AG09319 (cell line): ENCODE results near the gene SPATA12.

Experiments
- DNase-seq: peaks from one replicate; pipeline ENCODE4 v3.0.0-alpha.2; 2010; ENCODE audit warnings: low read depth; ENCODE audit errors: extremely low read depth
- CTCF ChIP-seq: IDR thresholded peaks from 2 replicates; pipeline ENCODE4 v1.5.1; 2011; ENCODE audit warnings: low read depth, mild to moderate bottlenecking, inconsistent platforms, low read length, moderate library complexity

Gene SPATA12

GRCh38 chr3:57052662-57053061 is 7.8 kb upstream of the SPATA12 start:
- DNase-seq: no peak
- no peak for TF ChIP-seq CTCF

- no peak for TF ChIP-seq CTCF
Observed at GRCh38 chr3:57053122-57053521, 7.3 kb upstream of the SPATA12 start.

GRCh38 chr3:57057351-57057750 is 3.1 kb upstream of the SPATA12 start:
- no peak for DNase-seq
- no peak for TF ChIP-seq CTCF

More at GRCh38 chr3:57053122-57053521, 7.3 kb upstream of the SPATA12 start:
- DNase-seq: no peak

GRCh38 chr3:57059411-57059810 is 1.1 kb upstream of the SPATA12 start:
- TF ChIP-seq CTCF: no peak
- DNase-seq: no peak

- no peak for TF ChIP-seq CTCF
Observed at GRCh38 chr3:57061556-57061955, 1.1 kb downstream of the SPATA12 start.

GRCh38 chr3:57062101-57062631 is 1.7 kb downstream of the SPATA12 start:
- no peak for TF ChIP-seq CTCF
- no peak for DNase-seq

More at GRCh38 chr3:57061556-57061955, 1.1 kb downstream of the SPATA12 start:
- no peak for DNase-seq

- TF ChIP-seq CTCF: no peak
- DNase-seq: no peak
Observed at GRCh38 chr3:57063032-57063431, 2.6 kb downstream of the SPATA12 start.
